AG09309 (cell line): Measurements from ENCODE around the gene GCNT1.
"Not testable (repeated sequence)": the region's sequence is repeated elsewhere in the genome, so short reads cannot be mapped to it uniquely, and the experiment has no call there.

Source experiments
- DNase-seq: peaks from one replicate; pipeline ENCODE4 v3.0.0-alpha.2; 2010; ENCODE audit warnings: low read depth
- H3K4me3 ChIP-seq: 2 replicates; pipeline ENCODE4 v1.5.1; 2011; ENCODE audit warnings: mild to moderate bottlenecking, low read depth, low read length, moderate library complexity; ENCODE audit not compliant: control insufficient read depth
- TF ChIP-seq, protein P1 (sequence below): IDR thresholded peaks from 2 replicates; pipeline ENCODE4 v1.5.1; 2011; ENCODE audit warnings: mild to moderate bottlenecking, low read depth, low read length, inconsistent platforms; ENCODE audit not compliant: insufficient read depth, control insufficient read depth; ENCODE audit errors: missing control alignments

The GCNT1 gene

DNA sequence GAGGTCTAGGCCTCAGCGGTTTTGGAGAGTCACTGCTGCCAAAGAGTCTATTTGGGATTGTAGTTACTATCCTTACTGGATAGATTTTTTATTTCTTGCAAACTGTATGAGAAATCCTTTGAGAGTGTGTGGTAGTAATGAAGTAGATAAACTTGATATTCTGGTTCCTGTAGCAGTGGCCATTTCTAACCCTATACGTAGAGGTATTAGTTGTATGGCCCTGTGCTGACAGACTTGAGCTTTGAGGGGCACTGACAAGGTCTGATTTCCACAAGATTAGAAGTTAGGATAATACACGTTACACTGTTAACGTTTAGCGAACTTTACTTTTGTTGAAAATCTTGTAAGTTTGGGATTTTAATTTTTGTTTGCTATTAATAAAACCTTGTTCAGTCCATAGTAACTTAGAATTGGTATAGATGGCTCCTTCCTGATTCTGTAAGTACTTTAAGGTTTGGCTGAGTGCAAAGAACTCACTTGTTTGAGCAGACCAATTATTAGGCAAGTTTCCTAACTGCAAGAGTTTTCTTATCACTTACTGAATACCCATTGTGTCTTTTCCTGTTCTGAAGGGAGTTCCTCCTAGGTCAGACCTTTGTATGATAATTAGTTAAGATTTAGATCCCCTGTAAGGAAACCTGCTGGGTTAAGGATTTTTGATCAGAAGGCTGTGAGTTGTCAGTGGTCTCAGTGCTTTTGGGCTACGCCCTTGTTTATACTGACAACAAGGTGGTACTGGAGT, 31.4 kb downstream of the GCNT1 start:
- TF ChIP-seq, protein P1, sequence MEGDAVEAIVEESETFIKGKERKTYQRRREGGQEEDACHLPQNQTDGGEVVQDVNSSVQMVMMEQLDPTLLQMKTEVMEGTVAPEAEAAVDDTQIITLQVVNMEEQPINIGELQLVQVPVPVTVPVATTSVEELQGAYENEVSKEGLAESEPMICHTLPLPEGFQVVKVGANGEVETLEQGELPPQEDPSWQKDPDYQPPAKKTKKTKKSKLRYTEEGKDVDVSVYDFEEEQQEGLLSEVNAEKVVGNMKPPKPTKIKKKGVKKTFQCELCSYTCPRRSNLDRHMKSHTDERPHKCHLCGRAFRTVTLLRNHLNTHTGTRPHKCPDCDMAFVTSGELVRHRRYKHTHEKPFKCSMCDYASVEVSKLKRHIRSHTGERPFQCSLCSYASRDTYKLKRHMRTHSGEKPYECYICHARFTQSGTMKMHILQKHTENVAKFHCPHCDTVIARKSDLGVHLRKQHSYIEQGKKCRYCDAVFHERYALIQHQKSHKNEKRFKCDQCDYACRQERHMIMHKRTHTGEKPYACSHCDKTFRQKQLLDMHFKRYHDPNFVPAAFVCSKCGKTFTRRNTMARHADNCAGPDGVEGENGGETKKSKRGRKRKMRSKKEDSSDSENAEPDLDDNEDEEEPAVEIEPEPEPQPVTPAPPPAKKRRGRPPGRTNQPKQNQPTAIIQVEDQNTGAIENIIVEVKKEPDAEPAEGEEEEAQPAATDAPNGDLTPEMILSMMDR, result no peak
- H3K4me3 ChIP-seq, result no peak overlapping the region
- DNase-seq, result no peak

DNA sequence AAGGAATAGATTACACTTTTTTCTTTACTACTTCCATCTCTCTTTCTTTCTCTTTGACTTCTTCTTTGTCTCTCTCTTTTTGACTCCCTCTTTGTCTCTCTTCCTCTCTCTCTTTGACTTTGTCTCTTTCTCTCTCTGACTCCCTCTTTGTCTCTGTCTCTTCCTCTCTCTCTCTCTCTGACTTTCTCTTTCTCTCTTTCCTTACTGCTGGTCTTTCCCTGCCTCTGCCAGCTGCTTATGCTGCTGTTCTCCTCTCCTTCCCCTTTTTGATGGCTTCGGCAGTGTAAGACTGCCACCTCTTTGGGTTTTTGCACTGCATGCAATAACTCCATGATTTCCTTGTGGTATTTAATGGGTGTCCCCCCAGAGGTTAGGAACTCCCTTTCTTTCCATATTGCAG, 32.1 kb downstream of the GCNT1 start:
- not testable (repeated sequence) for DNase-seq, H3K4me3 ChIP-seq

DNA sequence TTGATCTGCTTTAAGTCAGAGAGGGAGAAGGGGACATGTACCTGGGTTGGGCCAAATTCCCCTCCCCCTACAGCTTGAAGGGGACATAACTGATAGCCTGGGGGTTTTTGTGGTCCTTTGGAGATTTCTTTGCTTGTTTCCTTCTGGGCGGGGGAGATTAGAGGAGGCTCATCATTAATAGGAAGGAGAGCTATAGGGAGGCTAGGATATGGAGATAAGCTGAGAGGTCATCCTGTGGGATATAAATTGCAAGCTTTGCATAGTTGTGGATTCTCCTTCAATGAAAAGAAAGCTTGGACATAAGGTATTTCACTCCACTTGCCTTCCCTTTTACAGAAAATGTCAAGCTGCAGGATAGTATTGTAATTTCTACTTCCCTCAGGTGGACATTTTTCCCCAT, 34.5 kb downstream of the GCNT1 start:
- H3K4me3 ChIP-seq, DNase-seq: not testable (repeated sequence)

DNA sequence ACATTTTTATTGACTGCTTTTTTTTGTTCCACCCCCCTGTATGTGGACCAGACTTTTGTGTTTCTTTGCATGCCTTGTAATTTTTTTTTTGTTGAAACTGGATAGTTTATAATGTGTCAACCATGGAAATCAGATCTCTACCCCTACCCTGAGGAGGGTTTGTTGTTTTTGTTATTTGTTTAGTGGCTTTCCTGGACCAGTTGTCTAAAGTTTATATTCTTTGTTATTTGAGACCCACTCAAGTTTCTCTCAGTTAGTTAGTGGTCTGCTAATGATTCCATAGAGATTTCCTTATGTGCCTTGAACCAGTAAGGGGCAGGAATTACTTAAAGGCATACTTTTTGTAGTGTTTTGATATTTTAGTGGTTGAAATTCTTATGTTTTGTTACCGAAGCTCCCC, 41.1 kb downstream of the GCNT1 start:
- TF ChIP-seq, protein P1, result no peak
- no peak overlapping the region for H3K4me3 ChIP-seq
- DNase-seq, result no peak

DNA sequence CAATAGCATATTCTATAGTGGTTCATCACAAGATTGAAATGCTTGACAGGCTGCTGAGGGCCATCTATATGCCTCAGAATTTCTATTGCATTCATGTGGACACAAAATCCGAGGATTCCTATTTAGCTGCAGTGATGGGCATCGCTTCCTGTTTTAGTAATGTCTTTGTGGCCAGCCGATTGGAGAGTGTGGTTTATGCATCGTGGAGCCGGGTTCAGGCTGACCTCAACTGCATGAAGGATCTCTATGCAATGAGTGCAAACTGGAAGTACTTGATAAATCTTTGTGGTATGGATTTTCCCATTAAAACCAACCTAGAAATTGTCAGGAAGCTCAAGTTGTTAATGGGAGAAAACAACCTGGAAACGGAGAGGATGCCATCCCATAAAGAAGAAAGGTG, 43.8 kb downstream of the GCNT1 start:
- DNase-seq, result no peak
- TF ChIP-seq, protein P1, result no peak
- H3K4me3 ChIP-seq, result no peak overlapping the region

DNA sequence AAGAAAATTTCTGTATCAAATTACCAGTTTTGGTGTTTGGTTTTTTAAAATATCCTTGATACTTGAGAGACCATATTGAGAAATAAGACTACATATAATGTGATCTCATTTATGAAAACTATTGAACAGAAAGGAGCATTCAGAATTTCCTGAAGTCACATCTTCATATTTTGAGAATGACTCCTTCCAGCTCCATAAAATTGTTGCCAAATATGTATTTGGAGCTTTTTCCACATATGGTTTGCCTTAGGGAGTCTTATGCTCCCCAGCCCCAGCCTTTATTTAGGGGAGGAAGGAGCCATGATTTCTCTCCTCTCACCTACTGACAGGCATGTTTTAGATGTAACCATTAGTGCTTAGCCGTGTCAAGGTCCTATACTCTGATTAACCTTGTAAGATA, 51.1 kb downstream of the GCNT1 start:
- TF ChIP-seq, protein P1, result no peak
- DNase-seq, result no peak

DNA sequence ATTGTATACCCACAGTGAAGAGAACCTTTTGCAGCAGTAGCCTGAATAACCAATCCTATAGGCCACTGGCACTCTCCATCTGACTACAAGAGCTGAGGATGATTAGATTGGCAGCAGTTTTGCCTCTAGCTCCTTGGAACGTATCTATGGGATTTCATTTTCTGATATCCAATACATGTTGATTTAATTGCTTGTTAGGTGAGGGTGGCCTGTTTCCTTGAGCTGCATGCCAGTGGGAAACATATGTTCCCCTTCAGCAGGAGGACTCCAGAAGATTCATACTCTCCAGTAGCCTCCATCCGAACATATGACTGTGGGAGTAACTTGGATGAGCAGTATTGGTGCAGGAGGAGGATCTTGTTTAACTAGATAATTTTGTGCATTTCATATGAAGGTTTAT, 51.5 kb downstream of the GCNT1 start:
- no peak for DNase-seq
- TF ChIP-seq, protein P1, result no peak

More for the DNA sequence above, 51.1 kb downstream of the GCNT1 start:
- H3K4me3 ChIP-seq, result no peak overlapping the region

DNA sequence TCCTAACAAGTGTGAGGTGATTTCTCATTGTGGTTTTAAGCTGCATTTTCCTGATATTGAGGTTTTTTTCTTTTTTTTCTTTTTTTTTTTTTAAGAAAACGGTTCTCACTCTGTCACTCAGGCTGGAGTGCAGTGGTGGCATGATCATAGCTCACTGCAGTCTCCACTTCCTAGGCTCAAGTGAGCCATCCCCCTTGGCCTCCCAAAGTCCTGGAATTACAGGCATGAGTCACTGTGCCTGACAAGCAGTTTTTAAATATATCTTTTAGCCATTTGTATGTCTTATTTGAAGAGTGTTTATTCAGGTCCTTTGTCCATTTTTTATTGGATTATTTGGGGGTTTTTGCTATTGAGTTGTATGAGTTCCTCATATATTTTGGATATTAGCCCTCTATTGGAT, 53.8 kb downstream of the GCNT1 start:
- DNase-seq, result no peak
- H3K4me3 ChIP-seq, result no peak overlapping the region
- TF ChIP-seq, protein P1, result no peak

More for the DNA sequence above, 51.5 kb downstream of the GCNT1 start:
- no peak overlapping the region for H3K4me3 ChIP-seq
